GM23338 (cell line): Measurements from ENCODE around the gene ALG9.

Source experiments
- CREB1 ChIP-seq: fragments of 250-450 bp; sonication (Bioruptor Pico); IDR thresholded peaks from 2 replicates; pipeline ENCODE4 v1.5.0; 2020; ENCODE audit warnings: low read depth, mild to moderate bottlenecking, moderate library complexity
- EZH2 ChIP-seq: fragments of 200-600 bp; sonication (generic); IDR thresholded peaks from one replicate; pipeline ENCODE4 v1.8.0; 2017; ENCODE audit warnings: antibody characterized with exemption, mild to moderate bottlenecking, low read depth; ENCODE audit not compliant: unreplicated experiment
- JUNB ChIP-seq: IDR thresholded peaks from one replicate; pipeline ENCODE4 v1.6.1; 2016; ENCODE audit warnings: antibody characterized with exemption; ENCODE audit not compliant: unreplicated experiment
- POLR2AphosphoS5 ChIP-seq: IDR thresholded peaks from 2 replicates; pipeline ENCODE4 v1.6.1; 2016; ENCODE audit warnings: antibody characterized with exemption, low read depth
- REST ChIP-seq: IDR thresholded peaks from one replicate; pipeline ENCODE4 v1.6.1; 2018; ENCODE audit warnings: antibody characterized with exemption; ENCODE audit not compliant: unreplicated experiment
- ZNF331 ChIP-seq: fragments of 250-450 bp; sonication (Bioruptor Pico); IDR thresholded peaks from 2 replicates; pipeline ENCODE4 v1.5.0; 2020; ENCODE audit warnings: low read depth, mild to moderate bottlenecking, moderate library complexity
- TF ChIP-seq, protein P1 (sequence below), 2 experiments: fragments of 200-600 bp in 1 of 2; sonication (generic) in 1 of 2; conservative IDR thresholded peaks; 2 replicates each; pipeline versions ENCODE4 v1.5.1 to v1.6.1; 2016 to 2017; ENCODE audit warnings: antibody characterized with exemption in 2 of 2, low read depth in 2 of 2, mild to moderate bottlenecking in 2 of 2, moderate library complexity in 1 of 2

DNA sequence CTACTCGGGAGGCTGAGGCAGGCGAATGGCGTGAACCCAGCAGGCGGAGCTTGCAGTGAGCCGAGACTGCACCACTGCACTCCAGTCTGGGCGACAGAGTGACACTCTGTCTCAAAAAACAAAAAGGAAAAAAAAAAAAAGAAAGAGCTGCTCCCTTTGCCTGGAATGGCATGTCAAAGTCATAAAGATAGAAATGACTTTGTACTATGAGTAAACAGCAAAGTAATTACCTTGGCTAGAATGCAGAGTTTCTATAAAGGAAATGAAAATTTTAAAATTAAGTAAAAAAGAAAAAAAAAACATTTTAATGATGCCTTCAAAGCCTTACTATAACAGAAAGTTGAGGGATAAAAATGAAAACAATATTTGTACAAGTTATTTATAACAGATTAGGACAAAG is 115.3 kb downstream of the ALG9 start:
- TF ChIP-seq, protein P1, sequence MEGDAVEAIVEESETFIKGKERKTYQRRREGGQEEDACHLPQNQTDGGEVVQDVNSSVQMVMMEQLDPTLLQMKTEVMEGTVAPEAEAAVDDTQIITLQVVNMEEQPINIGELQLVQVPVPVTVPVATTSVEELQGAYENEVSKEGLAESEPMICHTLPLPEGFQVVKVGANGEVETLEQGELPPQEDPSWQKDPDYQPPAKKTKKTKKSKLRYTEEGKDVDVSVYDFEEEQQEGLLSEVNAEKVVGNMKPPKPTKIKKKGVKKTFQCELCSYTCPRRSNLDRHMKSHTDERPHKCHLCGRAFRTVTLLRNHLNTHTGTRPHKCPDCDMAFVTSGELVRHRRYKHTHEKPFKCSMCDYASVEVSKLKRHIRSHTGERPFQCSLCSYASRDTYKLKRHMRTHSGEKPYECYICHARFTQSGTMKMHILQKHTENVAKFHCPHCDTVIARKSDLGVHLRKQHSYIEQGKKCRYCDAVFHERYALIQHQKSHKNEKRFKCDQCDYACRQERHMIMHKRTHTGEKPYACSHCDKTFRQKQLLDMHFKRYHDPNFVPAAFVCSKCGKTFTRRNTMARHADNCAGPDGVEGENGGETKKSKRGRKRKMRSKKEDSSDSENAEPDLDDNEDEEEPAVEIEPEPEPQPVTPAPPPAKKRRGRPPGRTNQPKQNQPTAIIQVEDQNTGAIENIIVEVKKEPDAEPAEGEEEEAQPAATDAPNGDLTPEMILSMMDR (conservative IDR thresholded peaks at IDR 0.05; ENCODE audit: low read depth in 2 of 2): no peak
- TF ChIP-seq EZH2 (no peak), REST (no peak), ZNF331 (CRISPR knock-in tag) (no peak), POLR2AphosphoS5 (no peak), JUNB (no peak), CREB1 (CRISPR knock-in tag) (no peak)
